ENCODE results near the gene RAB7A. TPM values are rescaled to one million over a fixed set of nuclear protein-coding genes. Genes with fewer than 3 reads are reported as not detected.

The RAB7A gene
- 100 to 1,000 TPM; 202 to 211 TPM for total RNA-seq
- polyA plus RNA-seq, result 100 to 1,000 TPM; 125 to 126 TPM
- long read RNA-seq, donor 1, transcript RAB7A-207 (3 exons, 552 nt), result minor isoform, 7 of 383 reads
- long read RNA-seq, donor 1, transcript RAB7A-201 (6 exons, 2,244 nt), result major isoform, 270 of 383 reads
- long read RNA-seq, donor 1, partial matches to known transcripts, result 69 of 383 reads
- long read RNA-seq, donor 1, other reads (novel, unspliced or antisense), result 37 of 383 reads
- long read RNA-seq, donor 2, transcript RAB7A-201 (6 exons, 2,244 nt), result major isoform, 82 of 128 reads
- long read RNA-seq, donor 2, partial matches to known transcripts, result 9 of 128 reads
- long read RNA-seq, donor 2, other reads (novel, unspliced or antisense), result 35 of 128 reads

GRCh38 chr3:128726023-128727016 lies at the start of gene RAB7A:
RAB7A (plus strand) TSS chr3:128726183; CDS start chr3:128795368, 69,185 bp downstream.
- intact Hi-C loops (cut with DNase I), result loop anchor here in 1 of 2 donors (2.0 kb wide), 2 partner anchors 46 to 76 kb away; partner anchors contain the start of gene RPN1
- DNase-seq (peak; percentile 99), ATAC-seq (ENCODE audit: low FRiP score) (peak; percentile 99)
- H3K4me1 ChIP-seq (ENCODE audit: control insufficient read depth in 1 of 2, insufficient read depth in 2 of 2, low read length in 2 of 2), result peaks cover 5 to 10% of the 10 kb centered on the region in 2 donors
- 0 to 1% methylated on average over 89 to 93 of the region's 93 CpGs for WGBS, 2 donors
- H3K36me3 ChIP-seq (ENCODE audit: control insufficient read depth in 1 of 2, insufficient read depth in 2 of 2, low read length in 1 of 2), result no peaks in the 10 kb centered on the region
- peak within 1 kb of the TSS; percentile 88 for H3K4me3 ChIP-seq (ENCODE audit: low read length in 2 of 2)
- H3K27me3 ChIP-seq (ENCODE audit: control insufficient read depth in 1 of 2, insufficient read depth in 2 of 2, low read length in 1 of 2), result no peaks in the 10 kb centered on the region
- peak within 1 kb of the TSS; percentile 7 to 92 for H3K27ac ChIP-seq (ENCODE audit: low read depth in 1 of 2, low read length in 2 of 2)
- no peaks in the 10 kb centered on the region for H3K9me3 ChIP-seq (ENCODE audit: control insufficient read depth, low read length)

- no peaks in the 10 kb centered on the region for H3K36me3 ChIP-seq (ENCODE audit: control insufficient read depth in 1 of 2, insufficient read depth in 2 of 2, low read length in 1 of 2)
- DNase-seq, result no peak
- H3K27me3 ChIP-seq (ENCODE audit: control insufficient read depth in 1 of 2, insufficient read depth in 2 of 2, low read length in 1 of 2), result no peaks in the 10 kb centered on the region
- no peak overlapping the region for H3K27ac ChIP-seq (ENCODE audit: low read depth in 1 of 2, low read length in 2 of 2)
- H3K4me1 ChIP-seq (ENCODE audit: control insufficient read depth in 1 of 2, insufficient read depth in 2 of 2, low read length in 2 of 2), result no peaks in the 10 kb centered on the region
- WGBS, 2 donors, result 95% methylated on average over 2 of the region's 2 CpGs
- intact Hi-C loops (cut with DNase I), result no loop called here
- H3K9me3 ChIP-seq (ENCODE audit: control insufficient read depth, low read length), result no peaks in the 10 kb centered on the region
- ATAC-seq (ENCODE audit: low FRiP score), result no peak
- H3K4me3 ChIP-seq (ENCODE audit: low read length in 2 of 2), result no peak overlapping the region
These were observed 46.6 kb upstream of the RAB7A start for GRCh38 chr3:128679338-128679737.

- intact Hi-C loops (cut with DNase I), result loop anchor here (2.0 to 5.0 kb wide), 3 partner anchors 46 to 167 kb away; partner anchors contain the start of gene RAB7A (in 1 of the 2)
- Histone ChIP-seq H3K9me3 (ENCODE audit: control insufficient read depth, low read length) (no peaks in the 10 kb centered on the region), H3K4me1 (ENCODE audit: control insufficient read depth in 1 of 2, insufficient read depth in 2 of 2, low read length in 2 of 2) (no peaks in the 10 kb centered on the region), H3K4me3 (ENCODE audit: low read length in 2 of 2) (peak overlapping the region; percentile 30 to 58), H3K27me3 (ENCODE audit: control insufficient read depth in 1 of 2, insufficient read depth in 2 of 2, low read length in 1 of 2) (no peaks in the 10 kb centered on the region), H3K27ac (ENCODE audit: low read depth in 1 of 2, low read length in 2 of 2) (peak overlapping the region; percentile 65 to 70), H3K36me3 (ENCODE audit: control insufficient read depth in 1 of 2, insufficient read depth in 2 of 2, low read length in 1 of 2) (no peaks in the 10 kb centered on the region)
- WGBS, 2 donors, result 0 to 1% methylated on average over 67 of the region's 67 CpGs
- ATAC-seq (ENCODE audit: low FRiP score) (peak; percentile 100), DNase-seq (peak; percentile 100)
These were observed 45.2 kb upstream of the RAB7A start for GRCh38 chr3:128680603-128681368.

GRCh38 chr3:128681369-128681829 lies 44.6 kb upstream of the RAB7A start:
- WGBS, 2 donors, result 44 to 46% methylated on average over 9 of the region's 9 CpGs
- Histone ChIP-seq H3K4me3 (ENCODE audit: low read length in 2 of 2) (peak overlapping the region; percentile 30 to 58), H3K4me1 (ENCODE audit: control insufficient read depth in 1 of 2, insufficient read depth in 2 of 2, low read length in 2 of 2) (no peaks in the 10 kb centered on the region), H3K36me3 (ENCODE audit: control insufficient read depth in 1 of 2, insufficient read depth in 2 of 2, low read length in 1 of 2) (no peaks in the 10 kb centered on the region), H3K9me3 (ENCODE audit: control insufficient read depth, low read length) (no peaks in the 10 kb centered on the region), H3K27me3 (ENCODE audit: control insufficient read depth in 1 of 2, insufficient read depth in 2 of 2, low read length in 1 of 2) (no peaks in the 10 kb centered on the region), H3K27ac (ENCODE audit: low read depth in 1 of 2, low read length in 2 of 2) (peak overlapping the region in 1 of 2 donors; percentile 65)
- DNase-seq (no peak), ATAC-seq (ENCODE audit: low FRiP score) (no peak)
- intact Hi-C loops (cut with DNase I), result loop anchor here (2.0 to 5.0 kb wide), 3 partner anchors 45 to 166 kb away; partner anchors contain the start of gene RAB7A (in 1 of the 2)

DNA sequence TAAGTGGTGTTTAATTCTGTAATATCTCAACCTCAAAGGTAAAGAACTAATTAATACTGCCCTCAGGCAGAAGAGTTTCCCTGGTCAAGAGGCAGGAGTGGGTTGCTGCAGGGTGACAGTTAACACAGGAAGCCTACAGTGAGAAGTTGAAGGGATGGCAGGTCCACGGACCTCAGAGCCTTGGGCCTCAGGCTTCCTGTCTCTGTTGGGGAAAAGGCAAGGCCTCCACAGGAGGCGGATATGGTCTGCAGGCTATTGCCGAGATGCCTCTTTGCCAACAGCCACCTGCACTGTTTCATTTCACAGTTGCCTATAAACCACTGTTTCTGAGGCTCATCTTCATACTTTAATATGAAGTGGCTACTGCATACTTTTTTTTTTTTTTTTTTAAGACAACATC lies 42.0 kb upstream of the RAB7A start:
- intact Hi-C loops (cut with DNase I), result loop anchor here in 1 of 2 donors (5.0 kb wide), 1 partner anchor 163 kb away; no protein-coding TSS in a partner anchor
- WGBS, 2 donors, result 71 to 78% methylated on average over 3 of the region's 3 CpGs
- ATAC-seq (ENCODE audit: low FRiP score) (no peak), DNase-seq (peak in 1 of 2 donors; percentile 23)
- H3K36me3 ChIP-seq (ENCODE audit: control insufficient read depth in 1 of 2, insufficient read depth in 2 of 2, low read length in 1 of 2), result no peaks in the 10 kb centered on the region
- H3K9me3 ChIP-seq (ENCODE audit: control insufficient read depth, low read length), result no peaks in the 10 kb centered on the region
- H3K4me3 ChIP-seq (ENCODE audit: low read length in 2 of 2), result no peak overlapping the region
- no peaks in the 10 kb centered on the region for H3K27me3 ChIP-seq (ENCODE audit: control insufficient read depth in 1 of 2, insufficient read depth in 2 of 2, low read length in 1 of 2)
- no peak overlapping the region for H3K27ac ChIP-seq (ENCODE audit: low read depth in 1 of 2, low read length in 2 of 2)
- H3K4me1 ChIP-seq (ENCODE audit: control insufficient read depth in 1 of 2, insufficient read depth in 2 of 2, low read length in 2 of 2), result no peaks in the 10 kb centered on the region

- DNase-seq, result no peak
- ATAC-seq (ENCODE audit: low FRiP score), result no peak
- Histone ChIP-seq H3K4me3 (ENCODE audit: low read length in 2 of 2) (no peak overlapping the region), H3K4me1 (ENCODE audit: control insufficient read depth in 1 of 2, insufficient read depth in 2 of 2, low read length in 2 of 2) (no peaks in the 10 kb centered on the region), H3K9me3 (ENCODE audit: control insufficient read depth, low read length) (no peaks in the 10 kb centered on the region), H3K27me3 (ENCODE audit: control insufficient read depth in 1 of 2, insufficient read depth in 2 of 2, low read length in 1 of 2) (no peaks in the 10 kb centered on the region), H3K36me3 (ENCODE audit: control insufficient read depth in 1 of 2, insufficient read depth in 2 of 2, low read length in 1 of 2) (no peaks in the 10 kb centered on the region), H3K27ac (ENCODE audit: low read depth in 1 of 2, low read length in 2 of 2) (no peak overlapping the region)
- WGBS, 2 donors, result 90 to 91% methylated on average over 11 of the region's 11 CpGs
- intact Hi-C loops (cut with DNase I), result loop anchor here in 1 of 2 donors (5.0 kb wide), 1 partner anchor 162 kb away; no protein-coding TSS in a partner anchor
These were observed 40.8 kb upstream of the RAB7A start for GRCh38 chr3:128684986-128685726.

DNA sequence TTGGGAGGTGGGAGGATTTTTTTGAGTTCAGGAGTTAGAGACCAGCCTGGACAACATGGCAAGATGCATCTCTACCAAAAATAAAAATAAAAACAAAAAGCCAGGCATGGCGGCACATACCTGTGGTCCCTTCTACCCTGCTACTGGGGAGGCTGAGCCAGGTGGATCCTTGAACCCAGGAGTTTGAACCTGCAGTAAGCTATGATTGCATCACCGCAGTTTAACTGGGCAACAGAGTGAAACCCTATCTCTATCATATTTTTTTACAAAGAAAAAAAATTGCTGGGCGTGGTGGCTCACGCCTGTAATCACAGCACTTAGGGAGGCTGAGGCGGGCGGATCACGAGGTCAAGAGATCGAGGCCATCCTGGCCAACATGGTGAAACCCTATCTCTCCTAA lies 39.5 kb upstream of the RAB7A start:
- no peaks in the 10 kb centered on the region for H3K4me1 ChIP-seq (ENCODE audit: control insufficient read depth in 1 of 2, insufficient read depth in 2 of 2, low read length in 2 of 2)
- no peak for ATAC-seq (ENCODE audit: low FRiP score)
- no peaks in the 10 kb centered on the region for H3K27me3 ChIP-seq (ENCODE audit: control insufficient read depth in 1 of 2, insufficient read depth in 2 of 2, low read length in 1 of 2)
- WGBS, 2 donors, result 93 to 95% methylated on average over 8 of the region's 8 CpGs
- no peaks in the 10 kb centered on the region for H3K36me3 ChIP-seq (ENCODE audit: control insufficient read depth in 1 of 2, insufficient read depth in 2 of 2, low read length in 1 of 2)
- DNase-seq, result no peak
- no peaks in the 10 kb centered on the region for H3K9me3 ChIP-seq (ENCODE audit: control insufficient read depth, low read length)
- intact Hi-C loops (cut with DNase I), result no loop called here
- H3K27ac ChIP-seq (ENCODE audit: low read depth in 1 of 2, low read length in 2 of 2), result no peak overlapping the region
- no peak overlapping the region for H3K4me3 ChIP-seq (ENCODE audit: low read length in 2 of 2)
